Subcutaneous adipose tissue (tissue), 4 donors: ENCODE results near the gene CDT1. TPM values are rescaled to one million over a fixed set of nuclear protein-coding genes. Genes with fewer than 3 reads are reported as not detected.

Source experiments
- CTCF ChIP-seq: fragments of 450-650 bp; IDR thresholded peaks from one replicate; pipeline ENCODE4 v1.5.1; 2016; ENCODE audit warnings: low read depth, mild to moderate bottlenecking, control low read depth, antibody characterized with exemption, moderate library complexity
- total RNA-seq, 4 donors: library from RNA; depleted of rRNA; stranded (reverse); fragments of >200 nt; gene quantifications; one replicate each; pipeline ENCODE4 v1.1.0, GENCODE V29; 2016

Gene CDT1
- total RNA-seq, 4 donors from 2014 or later: 1.1 to 2.0 TPM; not detected in 2

- no peak for TF ChIP-seq CTCF
Measured at GRCh38 chr16:88856122-88856827, 52.7 kb downstream of the CDT1 start.

- no peak for TF ChIP-seq CTCF
Measured at GRCh38 chr16:88856828-88857727, 53.5 kb downstream of the CDT1 start, which contains the start of the genes GALNS and TRAPPC2L. TSS of gene GALNS (minus strand) at chr16:88856947. CDS start at chr16:88856877, 70 bp downstream. TSS of gene TRAPPC2L (plus strand) at chr16:88857127. CDS start at chr16:88857151, 24 bp downstream.

GRCh38 chr16:88857728-88858339, 54.2 kb downstream of the CDT1 start:
- no peak for TF ChIP-seq CTCF

Other genes starting within 250 kb of the CDT1 start
- gene ZC3H18, start 233.4 kb upstream of the CDT1 start, total RNA-seq: 10 to 100 TPM in 2 of 4 donors, 1 to 10 TPM in 2; 8.8 to 19.2 (median 13.5) TPM
- gene IL17C, start 165.2 kb upstream of the CDT1 start, total RNA-seq: not detected
- 100 to 1,000 TPM in 3 of 4 donors, 10 to 100 TPM in 1; 78.0 to 495 (median 196) TPM for gene CYBA, start 152.7 kb upstream of the CDT1 start, total RNA-seq
- gene MVD, start 140.7 kb upstream of the CDT1 start, total RNA-seq: 10 to 100 TPM; 10.1 to 23.4 (median 16.9) TPM
- gene SNAI3, start 117.3 kb upstream of the CDT1 start, total RNA-seq: 1 to 10 TPM in 3 of 4 donors, under 1 TPM in 1; 0.94 to 2.0 (median 1.5) TPM
- gene RNF166, start 97.4 kb upstream of the CDT1 start, total RNA-seq: 10 to 100 TPM; 15.4 to 26.2 (median 19.7) TPM
- gene CTU2, start 97.3 kb upstream of the CDT1 start, total RNA-seq: 1 to 10 TPM; 3.2 to 6.0 (median 4.8) TPM
- 100 to 1,000 TPM; 101 to 364 (median 121) TPM for gene PIEZO1, start 18.6 kb upstream of the CDT1 start, total RNA-seq
- gene APRT, start 8.1 kb downstream of the CDT1 start, total RNA-seq: 100 to 1,000 TPM in 2 of 4 donors, 10 to 100 TPM in 2; 74.8 to 135 (median 101) TPM
- gene GALNS, start 53.2 kb downstream of the CDT1 start, total RNA-seq: 10 to 100 TPM; 17.2 to 48.6 (median 18.2) TPM
- gene TRAPPC2L, start 53.3 kb downstream of the CDT1 start, total RNA-seq: 10 to 100 TPM; 30.9 to 49.4 (median 35.4) TPM
- not detected for gene PABPN1L, start 62.9 kb downstream of the CDT1 start, total RNA-seq
- 1 to 10 TPM in 2 of 4 donors, under 1 TPM in 2; 0.49 to 6.6 (median 1.1) TPM for gene CBFA2T3, start 173.4 kb downstream of the CDT1 start, total RNA-seq